SK-N-MC (cell line): Measurements from ENCODE around the gene CPT1A.

ENCODE experiments used
- EZH2 ChIP-seq: fragments of 200-600 bp; sonication (generic); IDR thresholded peaks from one replicate; pipeline ENCODE4 v1.6.1; 2017; ENCODE audit warnings: antibody characterized with exemption
- FOXP2 ChIP-seq: optimal IDR thresholded peaks from 2 replicates; pipeline ENCODE3; 2011; ENCODE audit warnings: mild to moderate bottlenecking, moderate library complexity; ENCODE audit not compliant: insufficient read depth; ENCODE audit errors: extremely low read length, control extremely low read depth
- POLR2AphosphoS5 ChIP-seq: IDR thresholded peaks from 2 replicates; pipeline ENCODE4 v1.6.1; 2012; ENCODE audit warnings: mild to moderate bottlenecking, low read depth, low read length, borderline replicate concordance

GRCh38 chr11:68756171-68756766 is 85.4 kb downstream of the CPT1A start:
- TF ChIP-seq POLR2AphosphoS5 (no peak), EZH2 (no peak), FOXP2 (no peak)
